ENCODE measurements around the gene ASTN2. TPM values are rescaled to one million over a fixed set of nuclear protein-coding genes. Genes with fewer than 3 reads are reported as not detected.

ASTN2 gene
- total and polyA plus RNA-seq, 4 donors = 0.57 to 2.9 (median 1.4) TPM

GRCh38 chr9:116943970-116944369, 470.9 kb downstream of the ASTN2 start (continued):
- no peak for TF ChIP-seq HNF4A (conservative IDR thresholded peaks at IDR 0.05)

- no peak for TF ChIP-seq REST (IDR thresholded peaks at IDR 0.05)
- TF ChIP-seq RXRA (IDR thresholded peaks at IDR 0.05) = no peak
- TF ChIP-seq GABPA (IDR thresholded peaks at IDR 0.05 in 1 of 2, conservative IDR thresholded peaks at IDR 0.05 in 1 of 2) = no peak
- TF ChIP-seq YY1 (IDR thresholded peaks at IDR 0.05) = no peak
- TF ChIP-seq MAX (IDR thresholded peaks at IDR 0.05) = no peak
- no peak for TF ChIP-seq HNF4G (IDR thresholded peaks at IDR 0.05)
- TF ChIP-seq ZBTB33 (IDR thresholded peaks at IDR 0.05) = no peak
- no peak for TF ChIP-seq NR2F2 (IDR thresholded peaks at IDR 0.05)
- no peak for TF ChIP-seq TAF1 (conservative IDR thresholded peaks at IDR 0.05)
- TF ChIP-seq FOXA2 (IDR thresholded peaks at IDR 0.05) = no peak
- no peak for TF ChIP-seq ATF3 (IDR thresholded peaks at IDR 0.05)
- no peak for TF ChIP-seq CTCF (IDR thresholded peaks at IDR 0.05; ENCODE audit: low read depth, low read length, missing input control)
- no peak for TF ChIP-seq SP1 (IDR thresholded peaks at IDR 0.05)
- no peak for TF ChIP-seq EGR1 (IDR thresholded peaks at IDR 0.05; ENCODE audit: low read depth in 2 of 2)
- no peak for TF ChIP-seq HNF4A (conservative IDR thresholded peaks at IDR 0.05)
- no peak for TF ChIP-seq RAD21 (IDR thresholded peaks at IDR 0.05)
- TF ChIP-seq JUND (IDR thresholded peaks at IDR 0.05) = no peak
- TF ChIP-seq FOXA1 (IDR thresholded peaks at IDR 0.05) = no peak
Observed at GRCh38 chr9:116942593-116943061, 472.2 kb downstream of the ASTN2 start.

More at GRCh38 chr9:116942593-116943061, 472.2 kb downstream of the ASTN2 start:
- DNase-seq (ENCODE audit: low spot score) = no peak
- H3K9me3 ChIP-seq (ENCODE audit: control insufficient read depth in 4 of 4, low read length in 3 of 4) = no peaks in the 10 kb centered on the region
- H3K27ac ChIP-seq (ENCODE audit: low read depth in 1 of 2, low read length in 2 of 2) = no peak overlapping the region
- H3K27me3 ChIP-seq (ENCODE audit: control insufficient read depth in 4 of 4, insufficient read depth in 4 of 4, low read length in 3 of 4) = no peaks in the 10 kb centered on the region
- H3K36me3 ChIP-seq (ENCODE audit: control insufficient read depth in 4 of 4, insufficient read depth in 3 of 4, low read depth in 1 of 4, low read length in 3 of 4) = no peaks in the 10 kb centered on the region
- 81% methylated on average over 3 of the region's 3 CpGs for WGBS
- H3K4me1 ChIP-seq (ENCODE audit: control insufficient read depth in 4 of 4, insufficient read depth in 4 of 4, low read length in 3 of 4) = no peaks in the 10 kb centered on the region
- no peak overlapping the region for H3K9ac ChIP-seq (ENCODE audit: low read depth in 1 of 2, low read length in 2 of 2)
- no peak overlapping the region for H3K4me3 ChIP-seq (ENCODE audit: low read depth in 1 of 3, low read length in 3 of 3)

Measured in liver (tissue), 9 donors.